Neural progenitor cell (in vitro differentiated cells): ENCODE results near the gene ERC1. TPM values are rescaled to one million over a fixed set of nuclear protein-coding genes. Genes with fewer than 3 reads are reported as not detected.
A peak's percentile ranks its signal among the peaks of the same experiment; 100 is the strongest.

Experiments used
- DNase-seq: peaks from one replicate; pipeline ENCODE4 v3.0.0-alpha.2; 2016; ENCODE audit warnings: low spot score
- H2AFZ ChIP-seq: fragments of 200-600 bp; sonication (generic); replicated peaks from 2 replicates; pipeline ENCODE4 v1.6.1; 2016; ENCODE audit warnings: antibody characterized with exemption
- H3F3A ChIP-seq: fragments of 200-600 bp; sonication (generic); 2 replicates; pipeline ENCODE4 v1.6.1; 2016; ENCODE audit warnings: antibody characterized with exemption, low read depth
- H3K27ac ChIP-seq: fragments of 200-600 bp; sonication (generic); 2 replicates; pipeline ENCODE4 v1.5.1; 2016; ENCODE audit warnings: mild to moderate bottlenecking
- H3K27me3 ChIP-seq: fragments of 200-600 bp; sonication (generic); 2 replicates; pipeline ENCODE4 v1.6.1; 2016; ENCODE audit warnings: mild to moderate bottlenecking, moderate library complexity
- H3K36me3 ChIP-seq: fragments of 200-600 bp; sonication (generic); 2 replicates; pipeline ENCODE4 v1.5.1; 2016
- H3K4me1 ChIP-seq: fragments of 200-600 bp; sonication (generic); 2 replicates; pipeline ENCODE4 v1.6.1; 2016; ENCODE audit warnings: mixed run types
- H3K4me2 ChIP-seq: fragments of 200-600 bp; sonication (generic); 2 replicates; pipeline ENCODE4 v1.6.1; 2016
- H3K4me3 ChIP-seq: fragments of 200-600 bp; sonication (generic); 2 replicates; pipeline ENCODE4 v1.5.1; 2016
- H3K79me2 ChIP-seq: fragments of 200-600 bp; sonication (generic); 2 replicates; pipeline ENCODE4 v1.6.1; 2016; ENCODE audit warnings: low read depth
- H3K9ac ChIP-seq: fragments of 200-600 bp; sonication (generic); 2 replicates; pipeline ENCODE4 v1.6.1; 2016
- H3K9me3 ChIP-seq: fragments of 200-600 bp; sonication (generic); 2 replicates; pipeline ENCODE4 v1.5.1; 2016; ENCODE audit warnings: low read depth
- H4K20me1 ChIP-seq: fragments of 200-600 bp; sonication (generic); 2 replicates; pipeline ENCODE4 v1.6.1; 2016; ENCODE audit warnings: low read depth
- H3K27ac Mint-ChIP-seq: 3 replicates; pipeline ENCODE4 v1.8.0; 2021; ENCODE audit warnings: mixed read lengths
- H3K27me3 Mint-ChIP-seq: 2 replicates; pipeline ENCODE4 v1.8.0; 2022; ENCODE audit warnings: low read depth, mild to moderate bottlenecking, inconsistent platforms, moderate library complexity, mixed read lengths; ENCODE audit not compliant: insufficient read depth
- H3K36me3 Mint-ChIP-seq: 3 replicates; pipeline ENCODE4 v1.8.0; 2021; ENCODE audit warnings: mixed read lengths
- H3K4me1 Mint-ChIP-seq: 3 replicates; pipeline ENCODE4 v1.8.0; 2021; ENCODE audit warnings: mixed read lengths
- H3K4me3 Mint-ChIP-seq: 3 replicates; pipeline ENCODE4 v1.8.0; 2021; ENCODE audit warnings: mild to moderate bottlenecking, moderate library complexity, mixed read lengths
- H3K9me3 Mint-ChIP-seq: 3 replicates; pipeline ENCODE4 v1.8.0; 2020; ENCODE audit warnings: mixed read lengths
- EZH2 ChIP-seq: fragments of 200-600 bp; sonication (generic); IDR thresholded peaks from 2 replicates; pipeline ENCODE4 v1.6.1; 2017; ENCODE audit warnings: antibody characterized with exemption, mild to moderate bottlenecking, moderate library complexity
- EZH2phosphoT487 ChIP-seq: fragments of 200-600 bp; sonication (generic); IDR thresholded peaks from 2 replicates; pipeline ENCODE4 v1.6.1; 2017; ENCODE audit warnings: antibody characterized with exemption
- total RNA-seq: library from RNA; depleted of rRNA; stranded (reverse); fragments of >200 nt; gene quantifications from 2 replicates; pipeline ENCODE4 v1.2.3, GENCODE V29; 2015; ENCODE audit warnings: low replicate concordance
- TF ChIP-seq, protein P1 (sequence below): fragments of 200-600 bp; sonication (generic); IDR thresholded peaks from 2 replicates; pipeline ENCODE4 v1.5.1; 2017; ENCODE audit warnings: antibody characterized with exemption, mild to moderate bottlenecking

ERC1 gene
- total RNA-seq, 1 donor from 2014 or later = 27.5 TPM

DNA sequence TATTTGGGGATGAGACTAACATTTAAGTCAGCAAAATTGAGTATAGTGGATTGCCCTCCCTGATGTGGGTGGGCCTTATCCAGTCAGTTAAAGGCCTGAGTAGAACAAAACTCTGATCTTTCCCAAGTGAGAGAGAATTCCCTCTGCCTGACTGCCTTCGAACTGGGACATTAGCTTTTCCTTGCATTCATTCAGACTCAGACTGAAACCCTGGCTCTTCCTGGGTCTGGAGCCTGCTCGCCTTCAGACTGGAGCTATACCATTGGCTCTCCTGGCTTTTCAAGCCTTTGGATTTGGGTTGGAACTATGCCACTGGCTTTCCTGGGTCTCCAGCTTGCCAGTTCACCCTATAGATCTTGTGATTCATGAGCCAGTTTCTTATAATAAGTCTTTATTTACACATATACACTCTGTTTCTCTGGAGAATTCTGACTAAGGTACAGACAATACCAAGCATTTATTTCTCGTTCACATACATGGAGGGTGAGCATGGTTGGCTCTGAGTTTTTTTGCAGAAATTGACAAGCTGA is 296.5 kb downstream of the ERC1 start:
- Histone ChIP-seq H3K9ac (no peak overlapping the region), H3F3A (peaks cover 16% of the 10 kb centered on the region), H3K79me2 (no peaks in the 10 kb centered on the region), H2AFZ (no peak overlapping the region), H3K4me1 (peaks cover 17% of the 10 kb centered on the region), H3K9me3 (no peaks in the 10 kb centered on the region), H3K4me2 (peak overlapping the region; percentile 42), H3K27me3 (no peaks in the 10 kb centered on the region), H4K20me1 (no peaks in the 10 kb centered on the region), H3K27ac (peak overlapping the region; percentile 56), H3K36me3 (no peaks in the 10 kb centered on the region), H3K4me3 (no peak overlapping the region)
- H3K4me1 Mint-ChIP-seq = peaks cover 13% of the 10 kb centered on the region
- H3K9me3 Mint-ChIP-seq = peaks cover 3% of the 10 kb centered on the region
- no peaks in the 10 kb centered on the region for H3K27me3 Mint-ChIP-seq
- TF ChIP-seq EZH2 (no peak), EZH2phosphoT487 (no peak)
- TF ChIP-seq, protein P1, sequence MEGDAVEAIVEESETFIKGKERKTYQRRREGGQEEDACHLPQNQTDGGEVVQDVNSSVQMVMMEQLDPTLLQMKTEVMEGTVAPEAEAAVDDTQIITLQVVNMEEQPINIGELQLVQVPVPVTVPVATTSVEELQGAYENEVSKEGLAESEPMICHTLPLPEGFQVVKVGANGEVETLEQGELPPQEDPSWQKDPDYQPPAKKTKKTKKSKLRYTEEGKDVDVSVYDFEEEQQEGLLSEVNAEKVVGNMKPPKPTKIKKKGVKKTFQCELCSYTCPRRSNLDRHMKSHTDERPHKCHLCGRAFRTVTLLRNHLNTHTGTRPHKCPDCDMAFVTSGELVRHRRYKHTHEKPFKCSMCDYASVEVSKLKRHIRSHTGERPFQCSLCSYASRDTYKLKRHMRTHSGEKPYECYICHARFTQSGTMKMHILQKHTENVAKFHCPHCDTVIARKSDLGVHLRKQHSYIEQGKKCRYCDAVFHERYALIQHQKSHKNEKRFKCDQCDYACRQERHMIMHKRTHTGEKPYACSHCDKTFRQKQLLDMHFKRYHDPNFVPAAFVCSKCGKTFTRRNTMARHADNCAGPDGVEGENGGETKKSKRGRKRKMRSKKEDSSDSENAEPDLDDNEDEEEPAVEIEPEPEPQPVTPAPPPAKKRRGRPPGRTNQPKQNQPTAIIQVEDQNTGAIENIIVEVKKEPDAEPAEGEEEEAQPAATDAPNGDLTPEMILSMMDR = no peak
- DNase-seq = peak; percentile 74
- no peak overlapping the region for H3K27ac Mint-ChIP-seq
- H3K36me3 Mint-ChIP-seq = peaks cover 23% of the 10 kb centered on the region
- H3K4me3 Mint-ChIP-seq = no peak overlapping the region

DNA sequence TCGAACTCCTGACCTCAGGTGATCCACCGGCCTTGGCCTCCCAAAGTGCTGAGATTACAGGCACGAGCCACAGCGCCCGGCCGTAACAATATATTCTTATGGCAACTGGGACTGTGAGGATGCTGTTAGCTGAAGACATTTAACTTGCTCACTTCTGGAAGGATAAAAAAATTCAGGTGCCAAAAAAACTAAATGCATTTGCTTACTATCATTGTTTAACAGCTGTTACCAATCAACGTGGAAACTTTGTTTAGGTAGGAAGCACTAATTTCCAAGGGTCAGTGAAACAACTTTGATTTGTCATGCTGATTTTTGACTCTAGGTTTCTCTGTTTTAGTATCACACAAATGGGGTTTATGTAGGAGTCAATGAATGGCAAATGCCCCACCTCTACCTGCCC is 297.3 kb downstream of the ERC1 start:
- H3K4me1 ChIP-seq = peaks cover 10% of the 10 kb centered on the region
- no peak overlapping the region for H3K4me3 ChIP-seq
- TF ChIP-seq, protein P1 = no peak
- TF ChIP-seq EZH2phosphoT487 (no peak), EZH2 (no peak)
- no peaks in the 10 kb centered on the region for H3K36me3 ChIP-seq
- H3K36me3 Mint-ChIP-seq = peaks cover 23% of the 10 kb centered on the region
- peaks cover 16% of the 10 kb centered on the region for H3F3A ChIP-seq
- H3K27me3 ChIP-seq = no peaks in the 10 kb centered on the region
- no peak overlapping the region for H3K4me2 ChIP-seq
- H3K27ac ChIP-seq = no peak overlapping the region
- no peak overlapping the region for H2AFZ ChIP-seq
- no peaks in the 10 kb centered on the region for H4K20me1 ChIP-seq
- no peaks in the 10 kb centered on the region for H3K27me3 Mint-ChIP-seq
- no peak for DNase-seq
- peaks cover 5% of the 10 kb centered on the region for H3K4me1 Mint-ChIP-seq
- no peaks in the 10 kb centered on the region for H3K79me2 ChIP-seq
- no peaks in the 10 kb centered on the region for H3K9me3 ChIP-seq
- no peak overlapping the region for H3K4me3 Mint-ChIP-seq
- no peak overlapping the region for H3K9ac ChIP-seq
- H3K27ac Mint-ChIP-seq = no peak overlapping the region
- peaks cover 3% of the 10 kb centered on the region for H3K9me3 Mint-ChIP-seq

DNA sequence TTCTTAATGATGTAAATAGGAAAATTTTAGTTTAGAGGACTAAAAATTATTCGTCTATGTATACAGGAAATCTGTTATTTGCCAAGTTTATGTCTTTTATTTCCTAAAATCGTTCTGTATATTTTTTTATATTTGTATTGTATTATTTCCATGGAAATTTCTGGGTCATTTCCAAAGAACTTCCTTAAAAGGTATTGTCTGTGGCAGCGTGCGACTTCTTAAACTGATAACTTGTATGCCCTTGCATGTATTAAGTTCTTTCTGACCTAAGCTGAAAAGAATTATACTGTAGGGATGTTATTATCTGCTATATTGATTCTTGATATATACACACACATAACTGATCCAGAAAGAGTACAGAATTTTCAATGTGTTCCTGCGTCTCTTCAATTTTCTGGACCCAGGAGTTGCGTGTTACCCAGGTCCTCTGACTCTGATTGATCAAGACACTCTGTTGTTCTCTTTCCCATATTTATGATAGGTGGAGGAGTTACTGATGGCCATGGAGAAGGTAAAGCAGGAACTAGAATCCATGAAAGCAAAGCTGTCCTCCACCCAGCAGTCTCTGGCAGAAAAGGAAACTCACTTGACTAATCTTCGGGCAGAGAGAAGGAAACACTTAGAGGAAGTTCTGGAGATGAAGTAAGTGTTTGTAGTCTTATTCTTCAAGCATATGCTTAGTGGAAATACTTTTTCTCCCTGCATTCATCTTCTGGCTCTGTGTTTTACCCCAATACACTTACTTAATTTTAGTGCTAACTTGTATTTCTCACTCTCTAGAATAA is 298.5 kb downstream of the ERC1 start:
- Histone ChIP-seq H3K4me1 (peaks cover 15% of the 10 kb centered on the region), H3K27me3 (no peaks in the 10 kb centered on the region), H3K4me2 (no peak overlapping the region), H3K9ac (no peak overlapping the region), H3K79me2 (no peaks in the 10 kb centered on the region), H3K4me3 (no peak overlapping the region), H3F3A (peaks cover 16% of the 10 kb centered on the region), H3K9me3 (no peaks in the 10 kb centered on the region), H3K27ac (no peak overlapping the region), H2AFZ (no peak overlapping the region), H3K36me3 (no peaks in the 10 kb centered on the region), H4K20me1 (no peaks in the 10 kb centered on the region)
- Mint-ChIP-seq H3K4me1 (no peaks in the 10 kb centered on the region), H3K27me3 (no peaks in the 10 kb centered on the region), H3K9me3 (peaks cover 3% of the 10 kb centered on the region), H3K36me3 (peaks cover 18% of the 10 kb centered on the region), H3K27ac (no peak overlapping the region), H3K4me3 (no peak overlapping the region)
- TF ChIP-seq, protein P1 = no peak
- TF ChIP-seq EZH2 = no peak
- TF ChIP-seq EZH2phosphoT487 = no peak
- no peak for DNase-seq
